ENCODE results near the gene IGLON5.

Gene IGLON5

GRCh38 chr19:51372649-51373504 is 61.4 kb downstream of the IGLON5 start, which contains the start of gene NKG7:
Gene NKG7 (minus strand): TSS chr19:51372654. CDS start chr19:51372535, 119 bp downstream.
- Histone ChIP-seq H3K36me3 (replicated peaks; ENCODE audit: low read depth, low read length) (no peaks in the 10 kb centered on the region), H3K4me2 (ENCODE audit: low read length) (no peak within 1 kb of the TSS), H3K9ac (ENCODE audit: low read length) (no peak within 1 kb of the TSS), H3K9me3 (ENCODE audit: insufficient read depth, low read length) (no peaks in the 10 kb centered on the region), H2AFZ (ENCODE audit: low read depth, low read length) (no peak within 1 kb of the TSS), H3K79me2 (ENCODE audit: low read length) (peaks cover 6% of the 10 kb centered on the region; the same call in 1 of the 2 replicates), H3K27ac (ENCODE audit: low read length) (no peak within 1 kb of the TSS), H4K20me1 (ENCODE audit: insufficient read depth, low read length) (no peaks in the 10 kb centered on the region), H3K4me1 (ENCODE audit: low read length) (peaks cover 12% of the 10 kb centered on the region), H3K4me3 (ENCODE audit: low read length) (no peak within 1 kb of the TSS), H3K27me3 (ENCODE audit: low read depth, low read length) (no peaks in the 10 kb centered on the region)
- TF ChIP-seq CTCF (IDR thresholded peaks at IDR 0.05; ENCODE audit: low read depth, low read length): no peak
- TF ChIP-seq EZH2phosphoT487 (IDR thresholded peaks at IDR 0.05; ENCODE audit: low read depth): no peak

GRCh38 chr19:51375504-51376221 is 64.2 kb downstream of the IGLON5 start:
- H3K9me3 ChIP-seq (ENCODE audit: insufficient read depth, low read length): no peaks in the 10 kb centered on the region
- H2AFZ ChIP-seq (ENCODE audit: low read depth, low read length): no peak overlapping the region
- no peaks in the 10 kb centered on the region for H3K79me2 ChIP-seq (ENCODE audit: low read length)
- no peaks in the 10 kb centered on the region for H3K27me3 ChIP-seq (ENCODE audit: low read depth, low read length)
- no peak overlapping the region for H3K9ac ChIP-seq (ENCODE audit: low read length)
- H3K36me3 ChIP-seq (replicated peaks; ENCODE audit: low read depth, low read length): no peaks in the 10 kb centered on the region
- H3K4me2 ChIP-seq (ENCODE audit: low read length): no peak overlapping the region
- TF ChIP-seq CTCF (IDR thresholded peaks at IDR 0.05; ENCODE audit: low read depth, low read length) (no peak), EZH2phosphoT487 (IDR thresholded peaks at IDR 0.05; ENCODE audit: low read depth) (no peak)
- no peaks in the 10 kb centered on the region for H4K20me1 ChIP-seq (ENCODE audit: insufficient read depth, low read length)
- peaks cover 6% of the 10 kb centered on the region for H3K4me1 ChIP-seq (ENCODE audit: low read length)
- H3K27ac ChIP-seq (ENCODE audit: low read length): no peak overlapping the region
- H3K4me3 ChIP-seq (ENCODE audit: low read length): no peak overlapping the region

GRCh38 chr19:51377422-51377821 is 66.0 kb downstream of the IGLON5 start:
- Histone ChIP-seq H3K9ac (ENCODE audit: low read length) (no peak overlapping the region), H3K4me3 (ENCODE audit: low read length) (no peak overlapping the region), H3K27ac (ENCODE audit: low read length) (no peak overlapping the region), H3K4me2 (ENCODE audit: low read length) (no peak overlapping the region), H3K27me3 (ENCODE audit: low read depth, low read length) (no peaks in the 10 kb centered on the region), H3K9me3 (ENCODE audit: insufficient read depth, low read length) (0 out of 2 replicates have a peak, but pooled peaks cover 3% of the 10 kb centered on the region), H2AFZ (ENCODE audit: low read depth, low read length) (no peak overlapping the region), H3K4me1 (ENCODE audit: low read length) (peaks cover 6% of the 10 kb centered on the region), H4K20me1 (ENCODE audit: insufficient read depth, low read length) (no peaks in the 10 kb centered on the region), H3K36me3 (replicated peaks; ENCODE audit: low read depth, low read length) (no peaks in the 10 kb centered on the region), H3K79me2 (ENCODE audit: low read length) (no peaks in the 10 kb centered on the region)
- TF ChIP-seq EZH2phosphoT487 (IDR thresholded peaks at IDR 0.05; ENCODE audit: low read depth) (no peak), CTCF (IDR thresholded peaks at IDR 0.05; ENCODE audit: low read depth, low read length) (no peak)

GRCh38 chr19:51380379-51380778 is 68.9 kb downstream of the IGLON5 start:
- Histone ChIP-seq H3K9ac (ENCODE audit: low read length) (no peak overlapping the region), H3K4me3 (ENCODE audit: low read length) (no peak overlapping the region), H3K4me2 (ENCODE audit: low read length) (no peak overlapping the region), H4K20me1 (ENCODE audit: insufficient read depth, low read length) (no peaks in the 10 kb centered on the region), H3K27ac (ENCODE audit: low read length) (no peak overlapping the region), H2AFZ (ENCODE audit: low read depth, low read length) (no peak overlapping the region), H3K4me1 (ENCODE audit: low read length) (peaks cover 6% of the 10 kb centered on the region), H3K36me3 (replicated peaks; ENCODE audit: low read depth, low read length) (no peaks in the 10 kb centered on the region), H3K9me3 (ENCODE audit: insufficient read depth, low read length) (0 out of 2 replicates have a peak, but pooled peaks cover 3% of the 10 kb centered on the region), H3K79me2 (ENCODE audit: low read length) (no peaks in the 10 kb centered on the region), H3K27me3 (ENCODE audit: low read depth, low read length) (0 out of 2 replicates have a peak, but pooled peaks cover 3% of the 10 kb centered on the region)
- TF ChIP-seq EZH2phosphoT487 (IDR thresholded peaks at IDR 0.05; ENCODE audit: low read depth): no peak
- no peak for TF ChIP-seq CTCF (IDR thresholded peaks at IDR 0.05; ENCODE audit: low read depth, low read length)
